Superior temporal gyrus (tissue), 1 donor: Measurements from ENCODE around the gene PABPC1L2B.
"Not testable (repeated sequence)": the region's sequence is repeated elsewhere in the genome, so short reads cannot be mapped to it uniquely, and the experiment has no call there.

ENCODE experiments used
- DNase-seq: peaks from one replicate; pipeline ENCODE4 v3.0.0-alpha.2; 2016; ENCODE audit errors: extremely low spot score

PABPC1L2B gene

DNA sequence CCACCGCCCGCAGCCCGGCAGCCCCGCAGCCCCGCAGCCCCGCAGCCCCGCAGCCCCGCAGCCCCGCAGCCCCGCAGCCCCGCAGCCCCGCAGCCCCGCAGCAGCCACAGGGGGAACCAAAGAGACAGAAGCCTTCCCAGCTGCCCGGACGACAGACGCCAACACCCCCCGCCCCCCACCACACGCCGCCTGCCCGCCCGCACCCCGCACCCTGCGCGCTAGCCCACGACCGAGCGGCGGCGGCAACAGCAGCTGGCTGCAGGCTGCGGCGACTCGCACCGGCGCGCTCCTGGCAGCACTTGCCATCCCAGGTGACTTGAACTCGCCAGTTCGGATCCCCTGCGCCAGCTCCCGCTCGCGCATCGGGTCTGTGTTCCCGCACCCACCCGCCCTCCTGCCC lies at the start of gene PABPC1L2B:
Gene PABPC1L2B, plus strand, starts transcription at position 207 of the 400 bp plus-strand sequence. CDS start 704 bp downstream, outside the sequence.
- DNase-seq, result not testable (repeated sequence)

DNA sequence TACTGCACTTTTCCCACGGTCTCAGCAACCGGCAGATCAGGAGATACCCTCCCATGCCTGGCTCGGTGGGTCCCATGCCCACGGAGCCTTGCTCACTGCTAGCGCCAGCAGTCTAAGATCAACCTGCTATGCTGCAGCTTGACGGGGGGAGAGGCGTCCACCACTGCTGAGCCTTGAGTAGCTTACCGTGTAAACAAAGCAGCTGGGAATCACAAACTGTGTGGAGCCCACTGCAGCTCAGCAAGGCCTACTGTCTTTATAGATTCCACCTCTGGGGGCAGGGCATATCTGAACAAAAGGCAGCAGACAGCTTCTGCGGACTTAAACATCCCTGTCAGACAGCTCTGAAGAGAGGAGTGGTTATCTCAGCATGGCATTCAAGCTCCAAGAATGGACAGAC lies 42.8 kb upstream of the PABPC1L2B start:
- not testable (repeated sequence) for DNase-seq

DNA sequence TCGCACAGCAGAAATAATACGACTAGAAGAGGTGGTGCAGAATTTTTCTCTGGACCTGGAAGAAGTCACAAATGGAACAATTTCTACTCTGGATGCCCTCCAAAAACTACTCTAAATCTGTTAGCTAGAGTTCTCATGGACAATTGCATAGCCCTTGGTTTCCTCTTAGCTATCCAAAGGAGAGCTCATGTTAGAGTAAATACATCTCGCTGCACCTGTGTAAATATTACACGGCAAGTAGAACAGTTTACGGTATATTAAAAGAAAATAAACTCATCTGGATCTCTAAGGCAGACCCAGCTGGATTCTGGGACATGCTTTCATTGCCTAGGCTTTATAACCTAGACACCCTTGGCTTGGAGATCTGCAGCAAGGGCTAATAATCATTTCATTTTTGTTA lies 30.9 kb upstream of the PABPC1L2B start:
- DNase-seq, result not testable (repeated sequence)

DNA sequence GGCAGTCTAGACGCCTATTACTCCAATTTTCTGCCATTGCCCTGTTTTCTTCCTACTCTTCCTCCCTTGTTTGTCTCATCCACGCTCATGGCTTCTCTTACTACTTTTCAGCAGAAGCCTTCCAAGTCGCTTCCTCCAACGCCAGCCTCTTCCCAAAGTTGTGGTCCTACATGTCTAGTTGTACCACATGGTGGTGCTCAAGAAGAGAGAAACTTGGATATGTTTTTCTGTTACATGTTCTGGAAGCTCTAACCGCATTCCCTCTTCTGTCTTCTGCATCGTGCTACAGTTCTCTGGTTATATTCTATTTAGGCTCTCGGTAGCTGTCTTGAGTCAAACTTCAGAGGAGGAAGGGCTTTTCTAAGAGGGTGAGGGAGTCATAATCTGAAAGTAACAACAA lies 27.9 kb upstream of the PABPC1L2B start:
- not testable (repeated sequence) for DNase-seq

DNA sequence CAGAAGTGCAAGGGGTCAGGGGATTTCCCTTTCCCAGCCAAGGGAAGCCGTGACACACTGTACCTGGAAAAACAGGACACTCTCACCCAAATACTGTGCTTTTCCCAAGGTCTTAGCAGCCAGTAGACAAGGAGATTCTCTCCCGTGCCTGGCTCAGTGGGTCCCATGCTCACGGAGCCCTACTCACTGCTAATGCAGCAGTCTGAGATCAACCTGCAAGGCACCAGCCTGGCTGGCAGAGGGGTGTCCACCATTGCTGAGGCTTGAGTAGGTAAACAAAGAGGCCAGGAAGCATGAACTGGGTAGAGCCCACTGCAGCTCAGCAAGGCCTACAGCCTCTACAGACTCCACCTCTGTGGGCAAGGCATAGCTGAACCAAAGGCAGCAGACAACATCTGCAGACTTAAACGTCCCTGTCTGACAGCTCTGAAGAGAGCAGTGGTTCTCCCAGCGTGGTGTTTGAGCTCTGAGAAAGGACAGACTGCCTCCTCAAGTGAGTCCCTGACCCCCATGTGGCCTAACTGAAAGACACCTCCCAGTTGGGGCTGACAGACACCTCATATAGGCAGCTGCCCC lies 21.8 kb upstream of the PABPC1L2B start:
- not testable (repeated sequence) for DNase-seq

DNA sequence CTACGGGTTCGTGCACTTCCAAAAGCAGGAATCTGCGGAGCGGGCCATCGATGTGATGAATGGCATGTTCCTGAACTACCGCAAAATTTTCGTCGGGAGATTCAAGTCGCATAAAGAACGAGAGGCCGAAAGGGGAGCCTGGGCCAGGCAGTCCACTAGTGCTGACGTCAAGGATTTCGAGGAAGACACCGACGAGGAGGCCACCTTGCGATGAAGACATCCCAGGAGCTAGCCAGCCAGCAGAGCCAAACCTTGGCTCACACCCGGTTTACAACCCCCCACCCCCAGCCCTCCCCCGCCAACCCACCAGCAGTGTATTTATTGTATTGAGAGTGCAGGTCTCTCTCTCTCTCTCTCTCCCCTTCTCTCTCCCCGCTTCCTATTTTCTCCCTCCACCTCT lies 1.3 kb downstream of the PABPC1L2B start:
- DNase-seq, result not testable (repeated sequence)

DNA sequence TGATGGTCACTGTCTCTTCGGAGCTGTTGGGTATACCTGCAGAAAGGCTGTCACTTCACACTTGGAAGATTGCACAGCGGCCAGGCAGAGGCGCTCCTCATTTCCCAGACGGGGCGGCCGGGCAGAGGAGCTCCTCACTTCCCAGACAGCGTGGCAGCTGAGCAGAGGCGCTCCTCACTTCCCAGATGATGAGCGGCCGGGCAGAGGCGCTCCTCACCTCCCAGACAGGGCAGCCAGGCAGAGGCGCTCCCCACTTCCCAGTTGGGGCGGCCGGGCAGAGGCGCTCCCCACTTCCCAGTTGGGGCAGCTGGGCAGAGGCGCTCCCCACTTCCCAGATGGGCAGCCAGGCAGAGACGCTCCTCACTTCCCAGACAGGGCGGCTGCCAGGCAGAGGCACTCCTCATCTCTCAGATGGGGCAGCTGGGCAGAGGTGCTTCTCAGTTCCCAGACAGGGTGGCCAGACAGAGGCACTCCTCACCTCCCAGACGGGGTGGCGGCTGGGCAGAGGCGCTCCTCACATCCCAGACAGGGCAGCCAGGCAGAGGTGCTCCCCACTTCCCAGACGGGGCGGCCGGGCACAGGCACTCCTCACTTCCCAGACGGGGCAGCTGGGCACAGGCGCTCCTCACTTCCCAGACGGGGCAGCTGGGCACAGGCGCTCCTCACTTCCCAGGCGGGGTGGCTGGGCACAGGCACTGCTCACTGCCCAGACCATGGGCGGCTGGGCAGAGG lies 18.8 kb downstream of the PABPC1L2B start:
- no peak for DNase-seq

DNA sequence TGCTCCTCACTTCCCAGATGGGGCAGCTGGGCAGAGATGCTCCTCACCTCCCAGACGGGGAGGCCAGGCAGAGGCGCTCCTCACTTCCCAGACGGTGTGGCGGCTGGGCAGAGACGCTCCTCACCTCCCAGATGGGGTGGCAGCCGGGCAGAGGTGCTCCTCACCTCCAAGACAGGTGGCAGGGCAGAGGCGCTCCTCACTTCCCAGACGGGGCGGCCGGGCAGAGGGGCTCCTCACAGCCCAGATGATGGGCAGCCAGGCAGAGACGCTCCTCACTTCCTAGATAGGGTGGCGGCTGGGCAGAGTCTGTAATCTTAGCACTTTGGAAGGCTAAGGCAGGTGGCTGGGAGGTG lies 19.3 kb downstream of the PABPC1L2B start:
- not testable (repeated sequence) for DNase-seq

DNA sequence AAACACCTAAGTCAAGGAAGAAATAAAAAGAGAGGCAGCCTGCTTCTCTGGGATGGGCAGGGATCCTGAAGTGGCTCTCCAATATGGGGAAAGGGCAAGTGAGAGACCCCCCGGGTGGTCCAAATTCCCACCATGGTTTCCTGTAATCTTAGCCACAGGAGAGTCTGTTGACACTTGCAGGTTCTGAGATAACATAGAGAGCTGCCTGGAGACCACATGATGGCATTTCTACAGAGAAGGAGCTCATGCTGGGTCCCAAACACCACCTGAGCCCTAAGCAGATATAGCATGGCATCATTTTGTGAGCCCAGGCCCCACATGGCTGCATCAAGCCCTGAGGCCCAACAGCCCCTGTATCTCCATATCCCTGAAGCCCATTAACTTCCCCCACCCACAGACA lies 26.1 kb downstream of the PABPC1L2B start:
- no peak for DNase-seq
